GM13977 (cell line): Measurements from ENCODE around the gene RNF126.
"Not testable (repeated sequence)": the region's sequence is repeated elsewhere in the genome, so short reads cannot be mapped to it uniquely, and the experiment has no call there.

Source experiments
- DNase-seq: peaks from one replicate; pipeline ENCODE4 v3.0.0; 2012; ENCODE audit warnings: low spot score
- CTCF ChIP-seq: IDR thresholded peaks from 2 replicates; pipeline ENCODE4 v1.5.1; 2012; ENCODE audit warnings: mild to moderate bottlenecking, control low read depth; ENCODE audit not compliant: insufficient read depth; ENCODE audit errors: extremely low read depth, missing control alignments
- in situ Hi-C: fragments of 300-500 bp; cut with MboI; formaldehyde crosslinking; loops from one replicate; pipeline ENCODE4 v1.12.0; 2022; ENCODE audit warnings: low sequenced_read_pairs, low pct_unique_long_range_greater_than_20kb, mixed read lengths, inconsistent platforms; ENCODE audit not compliant: unreplicated experiment

Gene RNF126

GRCh38 chr19:604355-604754 is 58.7 kb downstream of the RNF126 start:
- TF ChIP-seq CTCF, result no peak
- DNase-seq, result no peak
- in situ Hi-C loops, result no loop called here

- DNase-seq, in situ Hi-C loops: not testable (repeated sequence)
These were observed 59.2 kb downstream of the RNF126 start for GRCh38 chr19:603779-604178.

GRCh38 chr19:603302-603639 is 59.7 kb downstream of the RNF126 start:
- in situ Hi-C loops, DNase-seq: not testable (repeated sequence)

GRCh38 chr19:602391-603301 is 60.4 kb downstream of the RNF126 start:
- in situ Hi-C loops, result no loop called here
- no peak for TF ChIP-seq CTCF
- no peak for DNase-seq

GRCh38 chr19:601790-602189 is 61.2 kb downstream of the RNF126 start:
- in situ Hi-C loops, result no loop called here
- TF ChIP-seq CTCF, result no peak
- DNase-seq, result no peak

- TF ChIP-seq CTCF, result no peak
- no peak for DNase-seq
- in situ Hi-C loops, result no loop called here
These were observed 61.7 kb downstream of the RNF126 start for GRCh38 chr19:601310-601709.
